Transverse colon (tissue), 4 donors: Measurements from ENCODE around the gene UNK.
"Not testable (repeated sequence)": the region's sequence is repeated elsewhere in the genome, so short reads cannot be mapped to it uniquely, and the experiment has no call there.

Source experiments
- POLR2AphosphoS5 ChIP-seq, 3 donors: sonication (generic); formaldehyde crosslinking; IDR thresholded peaks; one replicate each; pipeline ENCODE4 v1.6.1; 2016; ENCODE audit warnings: antibody characterized with exemption in 3 of 3
- TF ChIP-seq, protein P1 (sequence below), 5 experiments: fragments of 200-600 bp in 3 of 5; fragments of 450-650 bp in 2 of 5; sonication (generic) in 3 of 5; IDR thresholded peaks; 1 replicate in 2 of 5; 2 replicates in 3 of 5; pipeline ENCODE4 v1.5.1; 2016 to 2017; ENCODE audit warnings: antibody characterized with exemption in 5 of 5, inconsistent platforms in 3 of 5, mild to moderate bottlenecking in 2 of 5, moderate library complexity in 1 of 5

GRCh38 chr17:75859358-75859757 is 74.8 kb downstream of the UNK start:
- TF ChIP-seq, protein P1, sequence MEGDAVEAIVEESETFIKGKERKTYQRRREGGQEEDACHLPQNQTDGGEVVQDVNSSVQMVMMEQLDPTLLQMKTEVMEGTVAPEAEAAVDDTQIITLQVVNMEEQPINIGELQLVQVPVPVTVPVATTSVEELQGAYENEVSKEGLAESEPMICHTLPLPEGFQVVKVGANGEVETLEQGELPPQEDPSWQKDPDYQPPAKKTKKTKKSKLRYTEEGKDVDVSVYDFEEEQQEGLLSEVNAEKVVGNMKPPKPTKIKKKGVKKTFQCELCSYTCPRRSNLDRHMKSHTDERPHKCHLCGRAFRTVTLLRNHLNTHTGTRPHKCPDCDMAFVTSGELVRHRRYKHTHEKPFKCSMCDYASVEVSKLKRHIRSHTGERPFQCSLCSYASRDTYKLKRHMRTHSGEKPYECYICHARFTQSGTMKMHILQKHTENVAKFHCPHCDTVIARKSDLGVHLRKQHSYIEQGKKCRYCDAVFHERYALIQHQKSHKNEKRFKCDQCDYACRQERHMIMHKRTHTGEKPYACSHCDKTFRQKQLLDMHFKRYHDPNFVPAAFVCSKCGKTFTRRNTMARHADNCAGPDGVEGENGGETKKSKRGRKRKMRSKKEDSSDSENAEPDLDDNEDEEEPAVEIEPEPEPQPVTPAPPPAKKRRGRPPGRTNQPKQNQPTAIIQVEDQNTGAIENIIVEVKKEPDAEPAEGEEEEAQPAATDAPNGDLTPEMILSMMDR (IDR thresholded peaks at IDR 0.05), result not testable (repeated sequence)
- not testable (repeated sequence) for TF ChIP-seq POLR2AphosphoS5 (IDR thresholded peaks at IDR 0.05)
